HG03097 (cell line): ENCODE measurements around the gene CCDC192.

Experiments used
- ATAC-seq: cut with Tn5 transposase; IDR thresholded peaks from one replicate; pipeline ENCODE4 v1.9.1; 2021; ENCODE audit not compliant: unreplicated experiment, low FRiP score

CCDC192 gene

GRCh38 chr5:127970081-127970480 lies 266.9 kb downstream of the CCDC192 start:
- no peak for ATAC-seq

DNA sequence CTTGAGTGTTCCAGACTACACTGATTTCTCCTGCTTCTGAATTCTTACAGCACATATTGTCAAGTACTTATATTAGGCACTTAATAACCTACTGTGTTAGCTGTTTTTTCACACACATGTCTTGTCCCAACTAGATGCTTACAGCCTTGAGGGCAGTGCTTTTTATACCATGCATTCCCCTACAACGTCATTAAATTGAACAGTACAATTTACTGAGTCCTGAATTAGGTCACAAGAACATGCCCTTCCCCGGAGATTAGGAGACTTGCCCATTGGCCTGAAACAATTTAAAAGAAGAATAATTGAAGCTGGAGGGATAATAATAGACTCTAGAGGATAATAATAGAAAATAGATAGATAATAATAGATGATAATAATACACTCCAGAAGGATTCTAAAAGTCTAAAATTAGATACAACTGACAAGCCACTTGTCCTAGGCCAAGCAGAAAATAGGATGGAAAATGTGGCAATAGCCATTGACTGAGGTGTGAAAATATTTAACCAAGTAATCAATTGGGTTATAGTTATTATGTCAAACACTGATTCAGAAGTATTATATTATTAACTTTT lies 267.7 kb downstream of the CCDC192 start:
- ATAC-seq, result no peak

- no peak for ATAC-seq
Measured at GRCh38 chr5:127975961-127976360, 272.8 kb downstream of the CCDC192 start.

GRCh38 chr5:127976525-127976924 lies 273.3 kb downstream of the CCDC192 start:
- ATAC-seq, result no peak

DNA sequence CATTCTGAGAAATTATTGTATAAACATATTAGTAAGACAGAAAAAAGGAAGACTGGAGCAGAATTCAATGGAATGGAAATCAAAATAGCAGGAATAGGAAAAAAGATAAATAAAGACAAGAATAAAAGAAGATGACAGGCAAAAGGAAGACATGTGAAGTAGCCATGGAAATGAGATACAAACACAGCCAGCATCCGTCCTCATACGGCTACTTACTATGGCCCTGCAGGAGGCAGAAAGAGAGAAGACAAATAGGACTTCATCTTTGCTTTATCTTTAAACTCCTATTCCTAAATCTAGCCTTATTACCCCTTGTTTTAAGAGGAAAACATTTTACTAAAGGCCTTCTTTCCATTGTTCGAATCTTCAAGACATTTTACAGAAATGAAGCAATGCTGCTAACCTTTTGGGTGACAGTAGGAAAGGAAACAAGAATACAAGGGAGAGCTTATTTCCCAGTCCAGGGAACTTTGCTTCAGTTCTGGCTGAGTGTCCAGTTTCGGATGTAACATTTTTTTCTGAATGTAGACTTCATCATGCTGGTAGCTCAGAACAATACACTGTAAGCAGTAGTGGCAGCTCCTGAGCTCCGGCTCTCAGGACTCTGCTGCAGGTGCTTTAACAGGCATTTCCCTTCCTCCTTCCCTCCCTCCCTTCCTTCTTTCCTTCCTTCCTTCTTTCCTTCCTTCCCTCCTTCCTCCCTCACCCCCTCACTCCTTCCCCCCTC lies 274.0 kb downstream of the CCDC192 start:
- no peak for ATAC-seq

- no peak for ATAC-seq
Measured at GRCh38 chr5:127978738-127979300, 275.6 kb downstream of the CCDC192 start.

GRCh38 chr5:127979475-127979874 lies 276.3 kb downstream of the CCDC192 start:
- ATAC-seq, result no peak

DNA sequence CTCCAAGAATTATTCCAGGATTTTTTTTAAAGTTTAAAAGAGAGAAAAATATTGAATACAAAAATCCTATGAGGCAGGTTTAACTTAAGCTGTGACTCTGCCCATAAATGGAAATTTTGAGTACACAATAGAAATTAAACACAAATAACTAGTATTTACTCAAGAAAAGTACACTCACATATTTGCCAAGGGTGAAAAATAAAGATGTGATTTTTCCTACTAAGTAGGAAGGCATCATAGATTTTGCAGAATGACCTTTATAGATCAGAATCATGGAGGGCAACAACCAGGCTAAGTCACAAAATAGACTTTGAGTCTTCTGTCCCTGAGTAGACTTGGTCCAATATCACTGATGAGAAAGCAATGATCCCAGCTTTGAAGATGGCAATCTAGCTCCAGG lies 277.7 kb downstream of the CCDC192 start:
- ATAC-seq, result no peak

DNA sequence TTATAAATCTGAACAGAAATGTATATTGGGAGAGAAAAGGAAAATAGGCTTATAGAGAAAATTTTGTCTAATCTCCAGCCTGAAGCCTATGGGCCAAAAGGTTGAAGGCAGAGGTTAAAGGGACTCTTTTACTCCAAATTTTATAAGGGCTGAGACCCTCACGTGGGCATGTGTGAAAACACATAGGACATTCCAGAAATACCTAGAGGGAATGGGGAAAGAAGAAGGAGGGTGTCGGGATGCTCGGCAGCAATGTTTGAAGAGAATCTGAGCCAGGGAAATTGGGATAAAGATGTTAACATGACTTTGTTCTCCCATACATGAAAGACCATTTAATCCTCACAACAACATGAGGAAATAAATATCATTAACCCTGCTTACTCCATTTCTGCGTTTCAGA lies 278.3 kb downstream of the CCDC192 start:
- no peak for ATAC-seq

- no peak for ATAC-seq
Measured at GRCh38 chr5:127985811-127986325, 282.7 kb downstream of the CCDC192 start.

- ATAC-seq, result no peak
Measured at GRCh38 chr5:127987354-127988145, 284.4 kb downstream of the CCDC192 start.

GRCh38 chr5:127988146-127988760 lies 285.1 kb downstream of the CCDC192 start:
- ATAC-seq, result no peak
